ENCODE results near the gene PCBP1.
"Not testable (repeated sequence)": the region's sequence is repeated elsewhere in the genome, so short reads cannot be mapped to it uniquely, and the experiment has no call there.

Gene PCBP1

DNA sequence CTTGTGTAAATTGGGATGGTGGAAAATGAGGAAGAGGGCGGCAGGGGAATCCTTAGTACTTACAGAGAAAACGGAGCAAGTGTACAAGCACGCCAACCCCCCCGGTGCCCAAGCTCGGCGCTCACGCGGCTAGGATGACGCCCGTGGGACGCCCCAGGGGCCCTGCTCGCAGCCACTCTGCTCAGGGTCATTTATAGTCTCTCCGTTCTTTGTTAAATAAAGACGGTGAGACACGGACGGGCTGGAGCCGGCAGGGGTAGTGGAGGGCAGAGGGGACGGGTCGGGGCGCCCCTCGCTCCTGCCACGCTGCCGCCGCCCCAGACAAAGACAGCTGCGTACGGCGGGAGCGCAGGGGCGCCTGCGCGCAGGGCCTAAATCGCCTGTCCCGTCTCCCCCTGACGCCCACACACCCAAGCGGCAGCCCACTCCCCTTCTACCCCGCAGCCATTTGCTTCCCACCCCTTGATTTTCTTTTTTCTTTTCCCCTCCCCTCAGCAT lies 37.8 kb downstream of the PCBP1 start:
- no peak for DNase-seq (ENCODE audit: low read depth in 2 of 2)

DNA sequence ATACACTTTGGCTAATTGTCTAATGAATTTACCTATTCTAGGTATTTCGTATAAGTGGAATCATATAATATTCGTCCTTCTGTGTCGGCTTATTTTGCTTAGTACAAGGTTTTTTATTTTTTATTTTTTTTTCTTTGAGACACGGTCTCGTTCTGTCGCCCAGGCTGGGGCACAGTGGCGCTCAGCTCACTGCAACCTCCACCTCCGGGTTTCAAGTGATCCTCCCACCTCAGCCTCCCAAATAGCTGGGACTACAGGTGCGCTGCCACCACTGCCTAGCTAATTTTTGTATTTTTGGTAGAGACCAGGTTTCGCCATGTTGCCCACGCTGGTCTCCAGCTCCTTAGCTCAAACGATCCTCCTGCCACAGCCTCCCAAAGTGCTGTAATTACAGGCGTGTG lies 38.2 kb downstream of the PCBP1 start:
- no peak for DNase-seq (ENCODE audit: low read depth in 2 of 2)

- no peak for DNase-seq (ENCODE audit: low read depth in 2 of 2)
These were observed 39.1 kb downstream of the PCBP1 start for GRCh38 chr2:70126413-70126812.

DNA sequence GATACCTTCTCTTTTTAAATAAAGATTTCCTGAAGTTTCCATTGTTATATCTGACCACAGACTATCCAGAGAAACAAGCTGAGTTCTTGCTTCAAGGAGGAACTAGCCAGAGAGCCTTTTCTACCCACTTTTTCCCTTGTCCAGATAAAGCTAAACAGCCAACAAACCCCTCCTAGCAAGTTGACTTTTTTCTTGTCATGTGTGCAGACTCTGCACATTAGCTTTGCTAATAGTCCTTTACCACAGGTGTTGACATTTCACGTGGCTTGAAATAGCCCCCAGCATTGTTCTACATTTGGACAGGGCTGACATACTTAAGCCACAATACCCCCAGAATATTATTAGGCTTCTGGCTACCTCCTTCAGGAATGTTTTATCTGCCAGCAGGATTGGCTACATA lies 40.7 kb downstream of the PCBP1 start:
- no peak for DNase-seq (ENCODE audit: low read depth in 2 of 2)

GRCh38 chr2:70131344-70132143 lies 44.3 kb downstream of the PCBP1 start:
- DNase-seq (ENCODE audit: low read depth in 2 of 2), result not testable (repeated sequence)

GRCh38 chr2:70132244-70133126 lies 45.2 kb downstream of the PCBP1 start:
- no peak for DNase-seq (ENCODE audit: low read depth in 2 of 2)

GRCh38 chr2:70133127-70133452 lies 45.8 kb downstream of the PCBP1 start:
- no peak for DNase-seq (ENCODE audit: low read depth in 2 of 2)

DNA sequence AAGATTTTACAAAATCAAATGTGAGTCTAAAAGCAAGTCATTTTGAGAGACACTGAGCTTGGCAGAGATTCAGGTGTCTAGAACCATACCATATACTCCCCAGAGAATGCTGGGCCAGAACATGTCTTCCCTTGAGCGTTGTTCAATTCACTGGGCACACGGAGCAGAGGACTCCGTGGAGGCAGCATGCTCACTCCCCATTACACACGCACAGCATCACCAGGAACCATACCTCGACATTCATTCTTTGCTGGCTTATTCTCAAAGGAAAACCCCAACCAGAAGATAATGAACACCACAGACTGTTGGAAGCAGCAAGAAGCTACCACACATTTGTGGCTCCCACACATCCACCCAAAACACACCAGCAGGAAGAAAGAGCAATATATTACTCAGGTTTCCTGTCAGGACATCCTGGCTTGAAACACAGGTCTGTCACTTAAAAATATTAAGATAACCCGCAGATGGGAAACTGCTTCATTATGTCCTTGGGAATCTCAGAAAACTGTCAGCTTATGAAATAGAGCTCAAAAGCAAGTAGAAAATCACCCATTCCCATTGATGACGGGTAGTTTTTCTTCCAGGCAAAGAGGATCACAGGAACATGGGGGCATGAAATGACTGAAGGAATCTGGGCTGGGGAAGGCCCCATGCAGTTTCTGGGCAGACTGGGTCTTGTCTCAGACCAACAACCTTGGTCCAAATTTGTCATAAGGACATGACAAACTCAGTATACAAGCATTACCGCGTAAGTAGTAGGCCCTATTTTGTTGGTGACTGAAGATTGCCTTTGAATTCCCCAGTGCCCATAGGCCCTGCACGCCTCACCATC lies 46.4 kb downstream of the PCBP1 start:
- DNase-seq (ENCODE audit: low read depth in 2 of 2), result no peak

- DNase-seq (ENCODE audit: low read depth in 2 of 2), result not testable (repeated sequence)
These were observed 47.2 kb downstream of the PCBP1 start for GRCh38 chr2:70134323-70134983.

All from fibroblast of skin of left biceps (primary cell).